ENCODE data around the gene TMC4. TPM values are rescaled to one million over a fixed set of nuclear protein-coding genes. Genes with fewer than 3 reads are reported as not detected.

The TMC4 gene
- total RNA-seq, 1 donor from 2014 or later = 0.97 TPM

DNA sequence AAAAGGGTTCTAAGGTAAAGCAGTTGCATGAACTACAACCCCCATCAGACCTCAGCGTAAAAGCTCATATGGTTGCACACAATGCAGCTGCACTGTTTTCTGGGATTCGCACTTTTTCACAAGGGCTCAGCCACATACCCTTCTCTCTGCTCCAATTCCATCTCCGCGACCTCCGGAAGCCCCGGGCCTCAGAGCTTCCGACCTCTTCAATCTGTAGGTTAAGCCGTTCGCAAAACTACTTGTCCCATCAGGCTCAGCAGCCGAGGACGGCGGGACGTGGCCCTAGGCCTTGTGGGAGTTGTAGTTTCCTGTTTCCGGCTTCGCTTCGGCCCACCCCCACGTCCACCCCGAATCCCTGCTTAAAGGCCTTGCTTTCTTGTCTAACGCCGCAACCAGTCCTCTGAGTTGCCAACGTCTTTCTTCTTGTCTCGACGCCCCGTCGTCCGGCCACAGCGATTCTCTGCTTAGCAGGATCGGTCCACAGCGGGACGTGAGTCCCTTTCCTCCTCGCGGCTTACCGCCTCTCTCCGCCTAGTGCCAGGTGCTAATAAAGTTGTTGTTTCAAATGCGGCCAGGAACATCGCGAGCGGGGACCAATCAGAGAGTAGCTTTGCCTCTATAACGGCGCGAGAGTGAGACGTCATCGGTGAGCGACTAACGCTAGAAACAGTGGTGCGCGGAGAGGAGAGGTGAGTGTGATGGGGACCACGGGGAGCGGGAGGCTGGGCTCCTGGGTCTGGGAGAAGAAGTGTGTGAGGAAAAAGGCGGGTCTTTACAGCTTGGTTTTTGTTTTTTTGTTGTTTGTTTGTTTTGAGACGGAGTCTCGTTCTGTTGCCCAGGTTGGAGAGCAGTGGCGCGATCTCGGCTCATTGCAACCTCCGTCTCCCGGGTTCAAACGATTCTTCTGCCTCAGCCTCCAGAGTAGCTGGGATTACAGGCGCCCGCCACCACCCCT lies 57.6 kb downstream of the TMC4 start, which contains the start of the genes PRPF31 and TFPT:
Gene PRPF31 (plus strand): TSS at position 646 of the 955 bp plus-strand sequence. CDS start 2,525 bp downstream, outside the sequence.
Gene TFPT (minus strand): TSS at position 549 of the 955 bp plus-strand sequence. CDS start 388 bp downstream, at position 161.
- DNase-seq (ENCODE audit: missing footprints) (peak; percentile 98), ATAC-seq (peak; percentile 96)
- intact Hi-C loops (cut with DNase I) = loop anchor here (1.0 to 5.0 kb wide), 3 partner anchors 13 to 77 kb away; partner anchors contain the start of genes CNOT3, NDUFA3 and TSEN34

DNA sequence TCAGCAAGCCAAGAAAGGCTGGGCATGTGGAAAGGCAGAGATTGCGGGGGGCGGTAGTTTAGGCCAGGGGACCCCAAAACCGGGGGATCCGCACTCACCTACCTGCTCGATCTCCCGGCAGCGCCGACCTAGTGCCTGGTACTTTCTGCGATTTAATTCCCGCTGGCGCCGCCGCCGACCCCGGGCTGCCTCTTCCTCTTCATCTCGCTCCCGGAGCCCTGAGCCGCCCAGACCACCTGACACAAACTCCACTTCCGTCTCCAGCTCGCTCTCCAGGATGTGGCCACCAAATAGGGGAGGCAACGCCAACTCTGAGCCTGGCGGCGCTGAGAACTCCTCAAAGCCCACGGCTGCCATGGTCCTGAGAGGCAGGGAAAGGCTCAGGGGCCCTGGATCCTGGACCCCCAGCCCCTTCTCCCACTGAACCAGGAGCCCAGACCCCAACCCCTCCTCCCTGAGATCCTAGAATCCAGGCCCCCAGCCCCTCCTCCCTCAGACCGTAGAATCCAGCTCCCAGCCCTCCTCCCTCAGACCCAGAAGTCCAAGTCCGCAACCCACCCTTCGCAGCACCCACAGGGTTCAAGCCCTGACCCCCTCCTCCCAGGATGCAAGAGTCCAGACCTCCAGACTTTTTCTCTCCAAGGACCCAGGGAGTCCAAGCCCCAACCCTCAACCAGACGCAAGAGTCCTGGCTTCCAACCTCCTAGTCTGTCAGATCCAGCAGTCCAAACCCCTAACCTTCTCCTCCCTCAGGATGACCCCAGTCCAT lies 58.4 kb downstream of the TMC4 start:
- DNase-seq (ENCODE audit: missing footprints) (no peak), ATAC-seq (no peak)
- intact Hi-C loops (cut with DNase I) = loop anchor here (1.0 to 5.0 kb wide), 3 partner anchors 12 to 78 kb away; partner anchors contain the start of genes CNOT3, NDUFA3 and TSEN34

Other genes starting within 250 kb of the TMC4 start
- 0.03 TPM for gene CACNG8, start 210.2 kb downstream of the TMC4 start, total RNA-seq
- gene CACNG6, start 181.5 kb downstream of the TMC4 start, total RNA-seq = not detected
- gene VSTM1, start 109.3 kb downstream of the TMC4 start, total RNA-seq = not detected
- gene TARM1, start 91.8 kb downstream of the TMC4 start, total RNA-seq = not detected
- gene OSCAR, start 72.4 kb downstream of the TMC4 start, total RNA-seq = 0.70 TPM
- gene NDUFA3, start 70.3 kb downstream of the TMC4 start, total RNA-seq = 561 TPM
- 13.4 TPM for gene TFPT, start 57.5 kb downstream of the TMC4 start, total RNA-seq
- gene PRPF31, start 57.4 kb downstream of the TMC4 start, total RNA-seq = 39.5 TPM
- 17.6 TPM for gene CNOT3, start 35.4 kb downstream of the TMC4 start, total RNA-seq
- 6.6 TPM for gene LENG1, start 13.4 kb downstream of the TMC4 start, total RNA-seq
- 15.1 TPM for gene MBOAT7, start 16.4 kb upstream of the TMC4 start, total RNA-seq
- gene TSEN34, start 18.1 kb upstream of the TMC4 start, total RNA-seq = 16.1 TPM
- 681 TPM for gene RPS9, start 27.7 kb upstream of the TMC4 start, total RNA-seq
- 4.0 TPM for gene LILRB3, start 49.8 kb upstream of the TMC4 start, total RNA-seq
- gene LILRA6, start 69.6 kb upstream of the TMC4 start, total RNA-seq = 2.7 TPM
- gene LILRB5, start 84.1 kb upstream of the TMC4 start, total RNA-seq = 8.5 TPM
- 2.9 TPM for gene LILRB2, start 108.0 kb upstream of the TMC4 start, total RNA-seq
- 1.8 TPM for gene LILRA5, start 140.0 kb upstream of the TMC4 start, total RNA-seq
- not detected for gene LILRA4, start 166.0 kb upstream of the TMC4 start, total RNA-seq
- 9.1 TPM for gene LAIR1, start 191.8 kb upstream of the TMC4 start, total RNA-seq
- 2.8 TPM for gene TTYH1, start 242.3 kb upstream of the TMC4 start, total RNA-seq

Data from Right ventricle myocardium inferior (tissue), 1 donor.